Measurements from ENCODE around the gene ZFP69B.
"Not testable (repeated sequence)": the region's sequence is repeated elsewhere in the genome, so short reads cannot be mapped to it uniquely, and the experiment has no call there.

ZFP69B gene

GRCh38 chr1:40476924-40477677 lies 26.8 kb downstream of the ZFP69B start, which contains the start of gene ZFP69:
TSS of gene ZFP69 (plus strand) at chr1:40477290. CDS start at chr1:40479362, 2,072 bp downstream.
- ChIA-PET CTCF (interaction anchor here (1.0 kb wide), 1 partner anchor 55 kb away, joined by 3 read pairs; no protein-coding TSS in a partner anchor), POLR2A (interaction anchor here (2.9 kb wide), 1 partner anchor 27 kb away, joined by 9 read pairs; the partner anchor contains the start of gene ZFP69B)
- no peak for DNase-seq (ENCODE audit: low read depth, low spot score)
- peak within 1 kb of the TSS; percentile 69 for H3K4me3 ChIP-seq (ENCODE audit: low read depth, low read length)
- TF ChIP-seq, protein P1, sequence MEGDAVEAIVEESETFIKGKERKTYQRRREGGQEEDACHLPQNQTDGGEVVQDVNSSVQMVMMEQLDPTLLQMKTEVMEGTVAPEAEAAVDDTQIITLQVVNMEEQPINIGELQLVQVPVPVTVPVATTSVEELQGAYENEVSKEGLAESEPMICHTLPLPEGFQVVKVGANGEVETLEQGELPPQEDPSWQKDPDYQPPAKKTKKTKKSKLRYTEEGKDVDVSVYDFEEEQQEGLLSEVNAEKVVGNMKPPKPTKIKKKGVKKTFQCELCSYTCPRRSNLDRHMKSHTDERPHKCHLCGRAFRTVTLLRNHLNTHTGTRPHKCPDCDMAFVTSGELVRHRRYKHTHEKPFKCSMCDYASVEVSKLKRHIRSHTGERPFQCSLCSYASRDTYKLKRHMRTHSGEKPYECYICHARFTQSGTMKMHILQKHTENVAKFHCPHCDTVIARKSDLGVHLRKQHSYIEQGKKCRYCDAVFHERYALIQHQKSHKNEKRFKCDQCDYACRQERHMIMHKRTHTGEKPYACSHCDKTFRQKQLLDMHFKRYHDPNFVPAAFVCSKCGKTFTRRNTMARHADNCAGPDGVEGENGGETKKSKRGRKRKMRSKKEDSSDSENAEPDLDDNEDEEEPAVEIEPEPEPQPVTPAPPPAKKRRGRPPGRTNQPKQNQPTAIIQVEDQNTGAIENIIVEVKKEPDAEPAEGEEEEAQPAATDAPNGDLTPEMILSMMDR (IDR thresholded peaks at IDR 0.05; ENCODE audit: insufficient read depth, low read length, missing control alignments): no peak

- H3K4me3 ChIP-seq (ENCODE audit: low read depth, low read length): peak overlapping the region; percentile 69
- POLR2A ChIA-PET: interaction anchor here (0.8 to 2.9 kb wide), 2 partner anchors 27 to 31 kb away, joined by 3 to 9 read pairs; partner anchors contain the start of genes EXO5 and ZFP69B
- DNase-seq (ENCODE audit: low read depth, low spot score): no peak
- TF ChIP-seq, protein P1 (IDR thresholded peaks at IDR 0.05; ENCODE audit: insufficient read depth, low read length, missing control alignments): no peak
- CTCF ChIA-PET: interaction anchor here (1.0 kb wide), 1 partner anchor 55 kb away, joined by 3 read pairs; no protein-coding TSS in a partner anchor
Observed at GRCh38 chr1:40477678-40478053, 27.4 kb downstream of the ZFP69B start.

DNA sequence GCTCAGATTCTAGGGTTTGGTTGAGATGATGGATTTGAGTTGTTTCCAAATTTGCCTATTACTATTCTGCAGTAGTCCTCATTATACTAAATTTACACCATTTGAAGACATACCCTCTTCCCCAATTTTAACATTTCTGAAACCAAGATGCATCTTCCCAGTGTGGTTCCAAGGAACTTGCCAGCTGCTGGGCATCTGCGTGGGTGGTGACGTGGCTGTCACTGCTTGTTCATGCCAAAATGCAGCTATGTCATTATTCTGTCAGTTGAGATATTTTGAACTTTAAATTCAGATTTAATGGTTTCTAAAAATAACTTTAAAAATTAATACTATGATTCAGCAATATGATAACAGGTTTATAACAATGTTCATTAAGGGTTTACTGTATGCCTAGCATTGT lies 28.0 kb downstream of the ZFP69B start:
- no peak for DNase-seq (ENCODE audit: low read depth, low spot score)
- TF ChIP-seq, protein P1 (IDR thresholded peaks at IDR 0.05; ENCODE audit: insufficient read depth, low read length, missing control alignments): no peak
- POLR2A ChIA-PET: interaction anchor here (0.8 to 2.9 kb wide), 2 partner anchors 28 to 31 kb away, joined by 3 to 9 read pairs; partner anchors contain the start of genes EXO5 and ZFP69B
- CTCF ChIA-PET: interaction anchor here (1.0 kb wide), 1 partner anchor 54 kb away, joined by 3 read pairs; no protein-coding TSS in a partner anchor
- peak overlapping the region; percentile 69 for H3K4me3 ChIP-seq (ENCODE audit: low read depth, low read length)

- no peak overlapping the region for H3K4me3 ChIP-seq (ENCODE audit: low read depth, low read length)
- POLR2A ChIA-PET: interaction anchor here (0.6 kb wide), 1 partner anchor 238 kb away, joined by 3 read pairs; no protein-coding TSS in a partner anchor
- CTCF ChIA-PET: no interaction called here
- TF ChIP-seq, protein P1 (IDR thresholded peaks at IDR 0.05; ENCODE audit: insufficient read depth, low read length, missing control alignments): no peak
- DNase-seq (ENCODE audit: low read depth, low spot score): no peak
Observed at GRCh38 chr1:40479156-40479555, 28.9 kb downstream of the ZFP69B start.

DNA sequence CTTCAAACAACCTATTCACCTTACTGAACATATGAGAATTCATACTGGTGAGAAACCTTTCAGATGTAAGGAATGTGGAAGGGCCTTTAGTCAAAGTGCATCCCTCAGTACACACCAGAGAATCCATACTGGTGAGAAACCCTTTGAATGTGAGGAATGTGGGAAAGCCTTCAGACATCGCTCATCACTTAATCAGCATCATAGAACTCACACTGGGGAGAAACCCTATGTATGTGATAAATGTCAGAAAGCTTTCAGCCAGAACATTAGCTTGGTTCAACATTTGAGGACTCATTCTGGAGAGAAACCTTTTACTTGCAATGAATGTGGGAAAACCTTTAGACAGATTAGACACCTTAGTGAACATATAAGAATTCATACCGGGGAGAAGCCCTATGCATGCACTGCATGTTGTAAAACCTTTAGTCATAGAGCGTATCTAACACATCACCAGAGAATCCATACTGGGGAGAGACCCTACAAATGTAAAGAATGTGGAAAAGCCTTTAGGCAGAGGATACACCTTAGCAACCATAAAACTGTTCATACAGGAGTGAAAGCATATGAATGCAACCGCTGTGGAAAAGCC lies 45.1 kb downstream of the ZFP69B start:
- ChIA-PET POLR2A (no interaction called here), CTCF (no interaction called here)
- TF ChIP-seq, protein P1 (IDR thresholded peaks at IDR 0.05; ENCODE audit: insufficient read depth, low read length, missing control alignments): no peak
- no peak overlapping the region for H3K4me3 ChIP-seq (ENCODE audit: low read depth, low read length)
- DNase-seq (ENCODE audit: low read depth, low spot score): no peak

DNA sequence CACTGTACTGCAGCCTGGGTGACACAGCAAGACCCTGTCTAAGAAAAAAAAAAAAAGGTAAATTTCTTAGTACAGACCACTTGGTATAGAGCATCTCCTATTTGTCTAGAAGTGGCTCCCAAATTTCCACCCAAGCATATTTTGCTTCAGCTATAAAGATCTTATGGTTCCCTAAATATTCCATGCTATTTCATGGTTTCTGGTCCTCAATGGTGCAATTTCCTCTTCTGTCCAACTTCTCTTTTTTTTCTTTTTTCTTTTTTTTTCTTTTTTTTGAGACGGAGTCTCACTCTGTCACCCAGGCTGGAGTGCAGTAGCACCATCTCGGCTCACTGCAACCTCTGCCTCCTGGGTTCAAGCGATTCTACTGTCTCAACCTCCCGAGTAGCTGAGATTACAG lies 52.4 kb downstream of the ZFP69B start:
- DNase-seq (ENCODE audit: low read depth, low spot score); POLR2A ChIA-PET; H3K4me3 ChIP-seq (ENCODE audit: low read depth, low read length): not testable (repeated sequence)
- CTCF ChIA-PET: interaction anchor here (1.4 to 2.9 kb wide), 2 partner anchors 10 to 30 kb away, joined by 4 to 9 read pairs; no protein-coding TSS in a partner anchor
